Naive thymus-derived CD4-positive, alpha-beta T cell (primary cell): ENCODE results near the gene KCNC4. TPM values are rescaled to one million over a fixed set of nuclear protein-coding genes. Genes with fewer than 3 reads are reported as not detected.
A peak's percentile ranks its signal among the peaks of the same experiment; 100 is the strongest.

Source experiments
- ATAC-seq: fragments of 150-1000 bp; cut with Tn5 transposase; 2 replicates; pipeline ENCODE4 v1.10.0; 2021; ENCODE audit warnings: mild to moderate bottlenecking, moderate library complexity
- CTCF ChIA-PET: fragments of 350-600 bp; sonication (Branson Sonifier 250); formaldehyde crosslinking; loops from one replicate; lab custom pipeline; 2021; ENCODE audit warnings: antibody characterized with exemption; lab: Charles Lee
- POLR2A ChIA-PET: fragments of 350-600 bp; sonication (Branson Sonifier 250); formaldehyde crosslinking; loops from one replicate; lab custom pipeline; 2021; ENCODE audit warnings: antibody characterized with exemption, inconsistent platforms; lab: Charles Lee
- DNase-seq, 9 donors: peaks; one replicate each; pipeline versions ENCODE4 v3.0.0 to v3.0.0-alpha.2; 2020 to 2022; ENCODE audit warnings: mixed read lengths in 1 of 9
- H3K27ac ChIP-seq: one replicate; pipeline ENCODE4 v1.7.0; 2013; ENCODE audit warnings: mild to moderate bottlenecking, low read depth, low read length, moderate library complexity
- H3K27me3 ChIP-seq, 2 donors: one replicate each; pipeline ENCODE4 v1.7.0; 2013; ENCODE audit warnings: low read length in 2 of 2, mild to moderate bottlenecking in 2 of 2, moderate library complexity in 2 of 2; ENCODE audit not compliant: control insufficient read depth in 2 of 2, insufficient read depth in 2 of 2
- H3K36me3 ChIP-seq, 3 experiments: 1 replicate in 2 of 3; 2 replicates in 1 of 3; pipeline ENCODE4 v1.7.0; 2013; ENCODE audit warnings: low read length in 3 of 3, mild to moderate bottlenecking in 3 of 3, moderate library complexity in 1 of 3; ENCODE audit not compliant: insufficient read depth in 3 of 3, control insufficient read depth in 2 of 3
- H3K4me1 ChIP-seq, 2 donors: one replicate each; pipeline ENCODE4 v1.7.0; 2013; ENCODE audit warnings: low read length in 2 of 2, mild to moderate bottlenecking in 2 of 2, moderate library complexity in 1 of 2; ENCODE audit not compliant: control insufficient read depth in 2 of 2, insufficient read depth in 2 of 2
- H3K4me3 ChIP-seq: 2 replicates; pipeline ENCODE4 v1.7.0; 2013; ENCODE audit warnings: mild to moderate bottlenecking, low read length
- H3K9me3 ChIP-seq, 3 experiments: 1 replicate in 2 of 3; 2 replicates in 1 of 3; pipeline ENCODE4 v1.7.0; 2013; ENCODE audit warnings: low read length in 3 of 3; ENCODE audit not compliant: control insufficient read depth in 2 of 3
- H3K27ac Mint-ChIP-seq, 9 donors: one replicate each; pipeline ENCODE4 v1.8.0; 2020 to 2022; ENCODE audit warnings: mixed read lengths in 9 of 9, mild to moderate bottlenecking in 8 of 9, moderate library complexity in 5 of 9, inconsistent platforms in 2 of 9
- H3K27me3 Mint-ChIP-seq, 5 donors: one replicate each; pipeline ENCODE4 v1.8.0; 2021 to 2022; ENCODE audit warnings: mixed read lengths in 5 of 5, mild to moderate bottlenecking in 1 of 5
- H3K36me3 Mint-ChIP-seq, 5 donors: one replicate each; pipeline ENCODE4 v1.8.0; 2020 to 2022; ENCODE audit warnings: mixed read lengths in 5 of 5, mild to moderate bottlenecking in 3 of 5, inconsistent platforms in 1 of 5
- H3K4me1 Mint-ChIP-seq, 7 donors: one replicate each; pipeline ENCODE4 v1.8.0; 2020 to 2022; ENCODE audit warnings: mixed read lengths in 7 of 7, mild to moderate bottlenecking in 3 of 7, inconsistent platforms in 1 of 7
- H3K4me3 Mint-ChIP-seq, 10 donors: one replicate each; pipeline ENCODE4 v1.8.0; 2020 to 2022; ENCODE audit warnings: mild to moderate bottlenecking in 10 of 10, mixed read lengths in 10 of 10, moderate library complexity in 6 of 10, inconsistent platforms in 2 of 10
- H3K9me3 Mint-ChIP-seq, 11 donors: one replicate each; pipeline ENCODE4 v1.8.0; 2020 to 2022; ENCODE audit warnings: mixed read lengths in 11 of 11, mild to moderate bottlenecking in 4 of 11, inconsistent platforms in 1 of 11, moderate library complexity in 1 of 11
- intact Hi-C, 2 donors: fragments of 100-400 bp; cut with micrococcal nuclease; formaldehyde crosslinking; loops; one replicate each; pipeline ENCODE4 v1.15.1; 2023
- polyA plus RNA-seq, 2 donors: library from polyadenylated mRNA; unstranded; fragments of 300-500 nt; fragmentation: Illumina TruSeq; gene quantifications; one replicate each; pipeline ENCODE4 v1.2.3, GENCODE V29; 2021
- total RNA-seq, 6 experiments: library from RNA in 5 of 6; stranded (reverse) in 5 of 6; gene quantifications; 1 replicate in 5 of 6; 2 replicates in 1 of 6; pipeline ENCODE4 v1.2.3 and lab custom pipeline; 2021 to 2026

Gene KCNC4
- total and polyA plus RNA-seq, 7 experiments from 2014 or later = 1.6 to 18.2 (median 10.1) TPM

DNA sequence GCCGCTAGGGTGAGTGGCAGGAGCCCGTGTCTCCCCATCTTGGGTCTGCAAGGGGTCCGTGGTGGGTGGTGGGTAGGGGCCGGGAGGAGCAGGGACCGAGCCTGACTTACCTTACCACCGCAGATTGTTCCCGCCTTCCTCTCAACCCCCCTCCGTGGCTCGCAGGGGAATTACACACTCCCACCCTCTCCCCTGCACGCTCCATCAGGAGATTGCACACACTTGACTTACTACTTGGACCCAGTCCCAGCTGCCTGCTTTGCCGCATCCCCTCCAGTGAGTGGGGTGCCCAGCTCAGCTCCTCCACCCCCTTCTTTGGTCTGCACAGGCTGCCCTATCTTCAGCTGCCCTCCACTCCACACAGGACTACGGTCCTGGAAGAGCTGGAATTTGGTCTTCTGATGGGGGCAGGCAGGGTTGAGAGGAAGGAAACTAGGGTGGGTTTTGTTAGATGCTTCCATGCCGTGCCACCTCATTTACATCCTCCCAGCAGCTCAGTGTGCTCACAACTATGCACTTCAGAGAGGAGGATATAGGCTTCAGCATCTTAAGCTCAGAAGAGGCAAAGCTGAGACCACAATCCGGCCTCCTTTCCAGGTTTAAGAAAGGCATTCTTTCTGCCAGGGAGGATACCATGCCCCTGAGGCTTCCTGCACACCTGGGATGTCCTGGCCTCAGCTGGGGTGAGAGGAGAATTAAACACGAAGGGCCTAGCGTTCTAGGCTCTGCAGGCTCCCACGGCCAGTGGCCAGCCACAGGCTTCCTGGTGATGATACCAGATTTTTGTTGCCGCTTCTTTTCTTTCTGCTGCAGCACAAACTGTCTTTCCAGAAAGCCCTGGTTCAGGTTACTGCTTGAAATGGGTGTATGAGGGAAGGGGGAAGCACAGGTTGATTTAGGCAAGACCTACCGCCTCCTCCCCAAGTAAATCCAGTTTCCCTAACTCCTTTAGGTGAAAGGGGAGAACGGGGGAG, 2.3 kb downstream of the KCNC4 start:
- Mint-ChIP-seq H3K4me3 (peak overlapping the region; percentile 68 to 94 (median 80)), H3K27ac (peak overlapping the region; percentile 35 to 93 (median 82)), H3K27me3 (peaks cover 0 to 16% (median 0%) of the 10 kb centered on the region in 5 donors), H3K4me1 (peaks cover 29 to 63% (median 39%) of the 10 kb centered on the region in 7 donors), H3K36me3 (peaks cover 0 to 4% (median 0%) of the 10 kb centered on the region in 5 donors), H3K9me3 (no peaks in the 10 kb centered on the region)
- no peaks in the 10 kb centered on the region for H3K36me3 ChIP-seq
- ChIA-PET POLR2A (interaction anchor here (0.6 to 7.7 kb wide), 5 partner anchors 9 to 1520 kb away, joined by 3 to 118 read pairs (median 5); partner anchors contain the start of genes PRPF38B and RBM15), CTCF (interaction anchor here (1.1 to 3.4 kb wide), 3 partner anchors 9 to 101 kb away, joined by 3 to 17 read pairs (median 14); no protein-coding TSS in a partner anchor)
- ATAC-seq (no peak), DNase-seq (peak in 5 of 9 donors; percentile 11 to 23 (median 17))
- H3K4me3 ChIP-seq = peak overlapping the region; percentile 72
- intact Hi-C loops = loop anchor here (5.0 to 10.0 kb wide), 4 partner anchors 180 to 1262 kb away; partner anchors contain the start of genes C1orf162 (in 1 of the 2), GNAI3 (in 1 of the 2) and STRIP1 (in 1 of the 2)
- no peaks in the 10 kb centered on the region for H3K9me3 ChIP-seq
- H3K27me3 ChIP-seq = no peaks in the 10 kb centered on the region
- H3K27ac ChIP-seq = no peak overlapping the region
- peaks cover 7 to 18% of the 10 kb centered on the region in 2 donors for H3K4me1 ChIP-seq

DNA sequence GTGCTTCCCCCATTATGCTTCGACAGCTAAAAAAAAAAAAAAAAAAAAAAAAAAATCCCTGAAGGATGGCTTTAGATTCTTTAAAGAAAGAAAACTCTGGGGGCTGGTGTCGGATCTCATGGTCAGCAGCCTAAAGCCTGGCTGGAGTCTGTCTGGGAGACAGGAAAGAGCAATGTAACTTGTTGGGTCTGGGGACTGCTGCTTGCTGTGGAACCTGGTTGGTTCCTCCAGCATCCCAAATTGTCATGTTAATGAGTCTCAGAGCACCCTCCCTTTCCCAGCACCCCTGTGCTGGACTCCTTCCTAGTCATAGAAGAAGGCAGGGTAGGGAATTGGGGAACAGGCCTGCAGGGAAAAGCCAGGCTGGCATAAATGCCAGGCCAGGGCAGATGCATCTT, 3.0 kb downstream of the KCNC4 start:
- CTCF ChIA-PET = interaction anchor here (1.1 to 3.4 kb wide), 3 partner anchors 10 to 100 kb away, joined by 3 to 17 read pairs (median 14); no protein-coding TSS in a partner anchor
- Histone ChIP-seq H3K27me3 (no peaks in the 10 kb centered on the region), H3K27ac (no peak overlapping the region), H3K9me3 (no peaks in the 10 kb centered on the region), H3K36me3 (no peaks in the 10 kb centered on the region), H3K4me1 (peaks cover 7 to 11% of the 10 kb centered on the region in 2 donors), H3K4me3 (no peak overlapping the region)
- intact Hi-C loops = loop anchor here (5.0 to 10.0 kb wide), 4 partner anchors 181 to 1262 kb away; partner anchors contain the start of genes C1orf162 (in 1 of the 2), GNAI3 (in 1 of the 2) and STRIP1 (in 1 of the 2)
- H3K4me1 Mint-ChIP-seq = peaks cover 27 to 56% (median 34%) of the 10 kb centered on the region in 7 donors
- POLR2A ChIA-PET = interaction anchor here (0.5 to 7.7 kb wide), 5 partner anchors 9 to 1094 kb away, joined by 3 to 118 read pairs (median 5); partner anchors contain the start of gene RBM15
- H3K27me3 Mint-ChIP-seq = peaks cover 0 to 16% (median 0%) of the 10 kb centered on the region in 5 donors
- ATAC-seq (no peak), DNase-seq (no peak)
- peaks cover 0 to 4% (median 0%) of the 10 kb centered on the region in 5 donors for H3K36me3 Mint-ChIP-seq
- no peaks in the 10 kb centered on the region for H3K9me3 Mint-ChIP-seq
- H3K4me3 Mint-ChIP-seq = peak overlapping the region in 6 of 10 donors; percentile 20 to 94 (median 48)
- peak overlapping the region in 7 of 9 donors; percentile 4 to 76 (median 66) for H3K27ac Mint-ChIP-seq

DNA sequence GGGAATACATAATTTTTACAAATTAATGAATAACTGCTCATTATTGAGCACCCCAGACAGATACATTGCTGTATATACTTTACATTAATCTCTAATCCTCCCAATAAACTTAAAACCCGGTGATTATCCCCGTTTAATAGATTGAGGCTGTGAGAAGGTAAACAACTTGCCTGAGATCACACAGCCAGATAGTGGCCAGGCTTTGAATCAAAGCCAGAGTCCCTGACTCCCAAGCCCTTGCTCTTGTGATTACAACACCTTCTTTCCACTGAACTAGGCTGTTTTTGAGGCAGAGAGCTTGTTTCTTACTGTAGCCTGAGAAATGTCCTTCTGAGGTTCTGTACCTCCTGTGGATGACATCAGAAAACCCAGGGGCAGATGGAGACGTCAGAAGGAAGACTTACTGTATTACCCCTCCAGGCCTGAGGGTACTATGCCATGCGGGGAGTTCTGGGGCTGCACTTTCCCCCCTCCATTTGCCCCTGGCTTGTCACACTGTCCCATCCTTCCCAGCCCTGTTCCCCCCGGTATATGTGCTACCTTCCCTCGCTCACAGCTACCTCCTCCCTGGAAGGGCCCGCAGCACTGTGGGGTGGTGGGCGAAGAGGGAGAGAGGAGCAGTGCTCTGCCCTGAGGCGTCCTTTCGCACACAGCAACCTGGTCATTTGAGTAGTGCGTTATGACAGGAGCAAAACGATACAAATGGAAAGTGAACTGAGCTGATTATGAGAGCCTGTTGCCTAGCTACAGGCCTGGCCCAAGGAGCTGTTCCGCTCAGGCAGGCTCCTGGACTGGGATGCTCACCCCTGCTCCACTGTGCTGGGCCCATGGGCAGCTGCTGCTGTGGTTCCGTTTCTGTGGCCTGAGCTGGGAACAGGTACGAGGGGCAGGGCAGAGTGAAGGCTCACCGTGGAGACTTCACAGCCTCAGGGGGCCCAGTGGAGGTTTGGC, 4.6 kb downstream of the KCNC4 start:
- POLR2A ChIA-PET = no interaction called here

DNA sequence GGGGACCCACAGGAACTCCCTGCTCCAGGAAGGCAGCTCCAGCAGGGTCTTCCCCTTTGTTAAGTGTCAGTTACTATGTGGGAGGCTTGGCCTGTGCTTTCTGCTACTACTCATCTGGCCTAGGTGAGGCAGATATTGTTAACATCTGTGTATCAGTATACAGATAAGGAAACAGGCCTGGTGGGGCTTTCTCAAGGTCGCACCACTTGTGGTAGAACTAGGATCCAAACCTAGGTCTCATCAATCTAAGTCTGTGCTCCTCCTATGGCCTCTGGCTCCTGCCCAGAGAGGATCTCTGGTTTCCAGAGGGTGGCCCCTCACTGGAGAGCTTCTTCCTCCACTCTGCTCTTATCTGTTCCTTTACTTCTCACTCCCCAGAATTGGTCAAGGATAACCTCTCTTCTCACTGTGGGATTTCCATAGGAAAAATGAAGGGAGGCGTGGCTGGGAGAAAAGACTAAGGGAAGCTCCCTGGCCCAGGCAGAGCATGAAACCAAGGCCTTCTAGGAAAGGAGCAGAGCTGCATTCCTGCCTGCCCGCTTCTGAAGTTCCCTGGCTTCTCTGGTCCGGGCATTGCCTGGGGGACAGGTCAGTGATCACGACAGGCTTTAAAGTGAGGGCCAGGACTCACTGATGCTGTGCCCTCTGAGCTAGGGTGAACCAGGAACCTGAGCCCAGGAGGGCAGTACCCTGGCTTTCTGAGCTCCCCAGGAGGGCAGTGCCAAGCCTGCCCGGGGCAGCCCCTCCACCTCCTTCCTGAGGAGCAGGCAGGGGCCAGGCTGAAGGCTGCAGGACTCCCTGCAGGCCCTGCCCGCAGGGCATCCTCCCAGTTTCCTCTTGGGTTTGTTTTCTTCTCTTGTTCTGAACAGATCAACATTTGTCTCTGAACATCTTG, 5.8 kb downstream of the KCNC4 start:
- ChIA-PET CTCF (interaction anchor here (0.7 to 2.4 kb wide), 5 partner anchors 8 to 245 kb away, joined by 3 to 6 read pairs (median 3); no protein-coding TSS in a partner anchor), POLR2A (no interaction called here)
- Mint-ChIP-seq H3K4me3 (no peak overlapping the region), H3K9me3 (no peaks in the 10 kb centered on the region), H3K4me1 (peaks cover 16 to 45% (median 22%) of the 10 kb centered on the region in 7 donors), H3K36me3 (peaks cover 0 to 3% (median 0%) of the 10 kb centered on the region in 5 donors), H3K27ac (peak overlapping the region in 3 of 9 donors; percentile 7 to 38 (median 36)), H3K27me3 (peaks cover 0 to 16% (median 0%) of the 10 kb centered on the region in 5 donors)
- no peaks in the 10 kb centered on the region for H3K9me3 ChIP-seq
- H3K36me3 ChIP-seq = no peaks in the 10 kb centered on the region
- H3K4me3 ChIP-seq = no peak overlapping the region
- H3K27me3 ChIP-seq = no peaks in the 10 kb centered on the region
- H3K4me1 ChIP-seq = no peaks in the 10 kb centered on the region
- no peak overlapping the region for H3K27ac ChIP-seq
- DNase-seq = no peak
- intact Hi-C loops = loop anchor here in 1 of 2 donors (10.0 kb wide), 1 partner anchor 1259 kb away; the partner anchor contains the start of gene C1orf162
- no peak for ATAC-seq

More for the DNA sequence above, 4.6 kb downstream of the KCNC4 start:
- peaks cover under 1% of the 10 kb centered on the region in 2 donors for H3K4me1 ChIP-seq
- no peak for ATAC-seq
- H3K4me1 Mint-ChIP-seq = peaks cover 16 to 44% (median 23%) of the 10 kb centered on the region in 7 donors
- H3K9me3 Mint-ChIP-seq = no peaks in the 10 kb centered on the region
- no peaks in the 10 kb centered on the region for H3K9me3 ChIP-seq
- H3K36me3 Mint-ChIP-seq = peaks cover 0 to 3% (median 0%) of the 10 kb centered on the region in 5 donors
- H3K27me3 ChIP-seq = no peaks in the 10 kb centered on the region
- DNase-seq = no peak
- peak overlapping the region in 3 of 9 donors; percentile 55 to 70 (median 62) for H3K27ac Mint-ChIP-seq
- H3K27ac ChIP-seq = no peak overlapping the region
- H3K4me3 ChIP-seq = no peak overlapping the region
- CTCF ChIA-PET = interaction anchor here (0.9 to 3.0 kb wide), 3 partner anchors 10 to 98 kb away, joined by 3 to 14 read pairs (median 3); no protein-coding TSS in a partner anchor
- H3K27me3 Mint-ChIP-seq = peaks cover 0 to 16% (median 0%) of the 10 kb centered on the region in 5 donors
- H3K4me3 Mint-ChIP-seq = peak overlapping the region in 1 of 10 donors; percentile 63
- no peaks in the 10 kb centered on the region for H3K36me3 ChIP-seq
- intact Hi-C loops = loop anchor here (5.0 to 10.0 kb wide), 4 partner anchors 182 to 1260 kb away; partner anchors contain the start of genes C1orf162 (in 1 of the 2), GNAI3 (in 1 of the 2) and STRIP1 (in 1 of the 2)

DNA sequence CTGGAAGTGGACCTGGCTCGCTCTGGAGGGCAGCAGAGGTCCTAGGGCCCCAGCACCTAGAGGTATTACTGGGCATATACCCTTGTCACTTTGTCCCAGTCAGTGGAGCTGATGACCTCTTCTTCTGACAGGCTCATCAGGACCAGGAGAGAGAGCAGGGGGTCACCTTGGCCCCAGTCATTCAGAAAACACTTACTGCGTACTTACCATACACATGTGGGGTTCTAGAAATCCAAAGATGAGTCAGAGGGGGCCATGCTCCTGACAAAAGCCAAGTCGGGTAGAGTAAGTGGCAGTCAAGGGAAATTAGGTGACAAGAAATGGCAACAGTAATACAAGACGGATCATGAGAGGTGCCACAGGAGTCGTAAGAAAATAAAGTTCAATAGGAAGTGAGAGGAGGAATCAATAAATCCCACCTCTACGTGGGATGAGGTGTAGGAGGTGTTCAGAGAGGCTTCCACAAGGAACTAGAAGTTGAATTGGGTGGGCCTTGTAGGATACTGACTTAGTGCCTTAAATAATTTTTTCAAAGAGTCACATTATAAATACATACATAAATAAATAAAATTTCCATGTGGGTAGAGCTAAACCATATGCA, 6.8 kb downstream of the KCNC4 start:
- Mint-ChIP-seq H3K4me3 (no peak overlapping the region), H3K36me3 (peaks cover 0 to 3% (median 0%) of the 10 kb centered on the region in 5 donors), H3K27me3 (peaks cover 0 to 11% (median 0%) of the 10 kb centered on the region in 5 donors), H3K9me3 (no peaks in the 10 kb centered on the region), H3K27ac (peak overlapping the region in 1 of 9 donors; percentile 53), H3K4me1 (peaks cover 11 to 41% (median 21%) of the 10 kb centered on the region in 7 donors)
- no peak overlapping the region for H3K4me3 ChIP-seq
- DNase-seq (no peak), ATAC-seq (no peak)
- no peaks in the 10 kb centered on the region for H3K27me3 ChIP-seq
- H3K4me1 ChIP-seq = no peaks in the 10 kb centered on the region
- no peak overlapping the region for H3K27ac ChIP-seq
- POLR2A ChIA-PET = no interaction called here
- no peaks in the 10 kb centered on the region for H3K9me3 ChIP-seq
- CTCF ChIA-PET = interaction anchor here (0.6 to 2.4 kb wide), 2 partner anchors 10 to 690 kb away, joined by 3 to 6 read pairs; no protein-coding TSS in a partner anchor
- intact Hi-C loops = loop anchor here in 1 of 2 donors (10.0 kb wide), 1 partner anchor 1258 kb away; the partner anchor contains the start of gene C1orf162
- H3K36me3 ChIP-seq = no peaks in the 10 kb centered on the region
